IPS DF 6.9 (cell line): ENCODE measurements around the gene ZNF282.
A peak's percentile ranks its signal among the peaks of the same experiment; 100 is the strongest.
"Not testable (repeated sequence)": the region's sequence is repeated elsewhere in the genome, so short reads cannot be mapped to it uniquely, and the experiment has no call there.

Experiments
- DNase-seq: peaks from one replicate; pipeline ENCODE4 v3.0.0-alpha.2; 2013; ENCODE audit warnings: low read depth, low spot score
- H3K27ac ChIP-seq: one replicate; pipeline ENCODE4 v1.5.1; 2013; ENCODE audit warnings: low read length, control low read depth
- H3K27me3 ChIP-seq: 2 replicates; pipeline ENCODE4 v1.6.1; 2013; ENCODE audit warnings: mild to moderate bottlenecking, low read length; ENCODE audit not compliant: control insufficient read depth, insufficient read depth
- H3K36me3 ChIP-seq: 2 replicates; pipeline ENCODE4 v1.6.1; 2013; ENCODE audit warnings: low read length; ENCODE audit not compliant: control insufficient read depth, insufficient read depth
- H3K4me1 ChIP-seq: 2 replicates; pipeline ENCODE4 v1.6.1; 2013; ENCODE audit warnings: low read length; ENCODE audit not compliant: control insufficient read depth, insufficient read depth
- H3K4me3 ChIP-seq: 2 replicates; pipeline ENCODE4 v1.5.1; 2013; ENCODE audit warnings: mild to moderate bottlenecking, low read length
- H3K9me3 ChIP-seq: 2 replicates; pipeline ENCODE4 v1.6.1; 2013; ENCODE audit warnings: low read length, inconsistent platforms; ENCODE audit not compliant: control insufficient read depth, insufficient read depth
- WGBS: extraction: QIAGEN DNeasy Blood & Tissue Kit; methylation state at CpG from one replicate; pipeline ENCODE4 v1.1.7; 2013; ENCODE audit warnings: mixed read lengths, missing lambda C conversion rate; ENCODE audit not compliant: insufficient read length, insufficient coverage; 5-methylcytosine and 5-hydroxymethylcytosine counted together

Gene ZNF282

GRCh38 chr7:149254181-149254858 is 59.0 kb downstream of the ZNF282 start:
- no CpG with 5 or more reads among the region's 16 CpGs for WGBS

GRCh38 chr7:149255174-149255573 is 59.8 kb downstream of the ZNF282 start:
- no peaks in the 10 kb centered on the region for H3K27me3 ChIP-seq
- no peak for DNase-seq
- no peak overlapping the region for H3K4me3 ChIP-seq
- no peaks in the 10 kb centered on the region; the same call in 1 of the 2 replicates for H3K4me1 ChIP-seq
- H3K9me3 ChIP-seq, result no peaks in the 10 kb centered on the region
- no peak overlapping the region for H3K27ac ChIP-seq
- WGBS, result no CpG with 5 or more reads among the region's 5 CpGs
- peaks cover 30% of the 10 kb centered on the region for H3K36me3 ChIP-seq

More at GRCh38 chr7:149254181-149254858, 59.0 kb downstream of the ZNF282 start:
- Histone ChIP-seq H3K27ac (no peak overlapping the region), H3K4me3 (no peak overlapping the region), H3K9me3 (no peaks in the 10 kb centered on the region), H3K36me3 (peaks cover 30% of the 10 kb centered on the region), H3K4me1 (no peaks in the 10 kb centered on the region; the same call in 1 of the 2 replicates), H3K27me3 (no peaks in the 10 kb centered on the region)
- no peak for DNase-seq

- Histone ChIP-seq H3K9me3 (no peaks in the 10 kb centered on the region), H3K4me1 (no peaks in the 10 kb centered on the region; the same call in 1 of the 2 replicates), H3K36me3 (peaks cover 23% of the 10 kb centered on the region), H3K27ac (no peak overlapping the region), H3K27me3 (no peaks in the 10 kb centered on the region), H3K4me3 (no peak overlapping the region)
- no CpG with 5 or more reads among the region's 4 CpGs for WGBS
- no peak for DNase-seq
These were observed 61.2 kb downstream of the ZNF282 start for GRCh38 chr7:149256568-149256967.

- Histone ChIP-seq H3K27ac (no peak overlapping the region), H3K36me3 (peaks cover 21% of the 10 kb centered on the region), H3K4me3 (no peak overlapping the region), H3K9me3 (no peaks in the 10 kb centered on the region), H3K4me1 (no peaks in the 10 kb centered on the region; the same call in 1 of the 2 replicates), H3K27me3 (no peaks in the 10 kb centered on the region)
- WGBS, result no CpG with 5 or more reads among the region's 2 CpGs
- DNase-seq, result no peak
These were observed 61.8 kb downstream of the ZNF282 start for GRCh38 chr7:149257146-149257545.

- no peaks in the 10 kb centered on the region; the same call in 1 of the 2 replicates for H3K36me3 ChIP-seq
- no peak overlapping the region for H3K27ac ChIP-seq
- no peaks in the 10 kb centered on the region for H3K9me3 ChIP-seq
- DNase-seq, result no peak
- no peaks in the 10 kb centered on the region for H3K27me3 ChIP-seq
- no peaks in the 10 kb centered on the region; the same call in 1 of the 2 replicates for H3K4me1 ChIP-seq
- H3K4me3 ChIP-seq, result peak overlapping the region; percentile 49; the same call in 1 of the 2 replicates
- no CpG with 5 or more reads among the region's 16 CpGs for WGBS
These were observed 66.0 kb downstream of the ZNF282 start for GRCh38 chr7:149261316-149261828.

DNA sequence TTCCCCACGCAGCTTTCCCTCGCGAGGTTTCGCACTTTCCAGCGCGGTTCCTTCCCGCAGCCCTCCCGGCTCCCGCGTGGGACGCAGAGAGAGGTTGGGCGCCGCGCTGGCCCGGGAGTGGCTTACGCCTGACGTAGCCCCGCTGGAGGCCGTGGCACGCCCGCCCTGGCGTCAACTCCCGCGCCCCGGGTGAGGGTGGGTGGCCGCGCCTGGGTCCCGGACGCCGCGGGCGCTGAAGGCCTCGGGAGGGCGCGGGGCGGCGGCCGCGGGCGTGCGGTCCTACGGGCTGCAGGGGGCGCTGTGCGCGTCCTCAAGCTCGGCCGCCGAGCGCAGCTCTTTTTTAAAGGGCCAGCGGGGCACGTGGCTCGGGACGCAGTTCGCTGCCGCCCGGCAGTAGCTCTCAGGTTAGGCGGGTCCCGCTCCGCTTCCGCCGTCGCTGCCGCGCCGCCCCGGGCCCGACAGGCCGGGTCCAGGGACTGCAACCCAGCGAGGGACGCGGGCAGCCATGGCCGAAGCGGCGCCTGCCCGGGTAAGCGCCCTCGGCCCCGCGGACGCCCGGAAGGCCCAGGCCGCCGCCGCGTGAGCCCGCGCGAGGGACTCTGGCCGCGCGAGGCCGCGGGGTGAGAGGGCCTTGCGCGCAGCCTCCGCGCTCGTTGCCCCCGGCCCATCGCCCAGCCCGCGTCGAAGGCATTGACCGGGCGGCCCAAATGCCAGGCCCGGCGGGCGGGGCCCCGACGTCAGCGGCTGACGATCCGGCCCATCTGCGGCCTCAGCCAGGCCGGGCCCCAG is 66.7 kb downstream of the ZNF282 start, which contains the start of gene ZNF783:
ZNF783 (plus strand) TSS at position 368 of the 789 bp plus-strand sequence; CDS start at position 506, 138 bp downstream.
- no peaks in the 10 kb centered on the region; the same call in 1 of the 2 replicates for H3K36me3 ChIP-seq
- no peaks in the 10 kb centered on the region for H3K27me3 ChIP-seq
- no peaks in the 10 kb centered on the region for H3K9me3 ChIP-seq
- peak; percentile 47 for DNase-seq
- no peak within 1 kb of the TSS for H3K27ac ChIP-seq
- no peaks in the 10 kb centered on the region for H3K4me1 ChIP-seq
- peak within 1 kb of the TSS; percentile 49 for H3K4me3 ChIP-seq
- no CpG with 5 or more reads among the region's 115 CpGs for WGBS

DNA sequence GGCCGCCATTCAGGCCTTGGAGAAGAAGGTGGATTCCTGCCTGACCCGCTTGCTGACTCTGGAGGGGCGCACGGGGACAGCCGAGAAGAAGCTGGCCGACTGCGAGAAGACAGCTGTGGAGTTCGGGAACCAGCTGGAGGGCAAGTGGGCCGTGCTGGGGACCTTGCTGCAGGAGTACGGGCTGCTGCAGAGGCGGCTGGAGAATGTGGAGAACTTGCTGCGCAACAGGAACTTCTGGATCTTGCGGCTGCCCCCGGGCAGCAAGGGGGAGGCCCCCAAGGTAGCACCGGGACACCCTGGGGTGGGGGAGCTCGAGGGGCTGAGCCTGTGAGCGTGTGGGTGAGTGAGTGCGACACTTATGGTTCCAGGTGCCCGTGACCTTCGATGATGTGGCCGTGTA is 71.1 kb downstream of the ZNF282 start:
- no peaks in the 10 kb centered on the region for H3K27me3 ChIP-seq
- no peak for DNase-seq
- WGBS, result no CpG with 5 or more reads among the region's 21 CpGs
- no peaks in the 10 kb centered on the region for H3K9me3 ChIP-seq
- H3K36me3 ChIP-seq, result no peaks in the 10 kb centered on the region; the same call in 1 of the 2 replicates
- no peak overlapping the region for H3K4me3 ChIP-seq
- H3K27ac ChIP-seq, result no peak overlapping the region
- no peaks in the 10 kb centered on the region for H3K4me1 ChIP-seq

- no peak overlapping the region for H3K4me3 ChIP-seq
- H3K36me3 ChIP-seq, result no peaks in the 10 kb centered on the region; the same call in 1 of the 2 replicates
- H3K4me1 ChIP-seq, result no peaks in the 10 kb centered on the region
- H3K27ac ChIP-seq, result no peak overlapping the region
- DNase-seq, result no peak
- no CpG with 5 or more reads among the region's 8 CpGs for WGBS
- no peaks in the 10 kb centered on the region for H3K27me3 ChIP-seq
- H3K9me3 ChIP-seq, result no peaks in the 10 kb centered on the region
These were observed 72.4 kb downstream of the ZNF282 start for GRCh38 chr7:149267733-149268132.

DNA sequence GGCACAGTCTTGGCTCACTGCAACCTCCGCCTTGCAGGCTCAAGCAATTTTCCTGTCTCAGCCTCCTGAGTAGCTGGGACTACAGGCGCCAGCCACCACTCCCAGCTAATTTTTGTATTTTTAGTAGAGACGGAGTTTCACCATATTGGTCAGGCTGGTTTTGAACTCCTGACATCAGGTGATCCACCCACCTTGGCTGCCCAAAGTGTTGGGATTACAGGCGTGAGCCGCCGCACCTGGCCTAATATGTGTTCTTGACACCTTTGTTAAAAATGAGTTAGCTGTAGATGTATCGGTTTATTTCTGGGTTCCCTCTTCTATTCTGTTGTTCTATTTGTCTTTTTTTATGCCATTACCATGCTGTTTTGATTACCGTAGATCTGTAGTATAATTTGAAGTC is 79.1 kb downstream of the ZNF282 start:
- not testable (repeated sequence) for DNase-seq, H3K4me3 ChIP-seq, H3K9me3 ChIP-seq, H3K36me3 ChIP-seq, H3K27ac ChIP-seq, H3K4me1 ChIP-seq, H3K27me3 ChIP-seq
- no CpG with 5 or more reads among the region's 8 CpGs for WGBS
